Activated T-cell treated with anti-CD3 and anti-CD28 coated beads, Interleukin-2, amount 50 U/mL, for 24 hours (primary cell): Measurements from ENCODE around the gene KIF5C.

Experiments used
- DNase-seq: peaks from one replicate; pipeline ENCODE4 v3.0.0-alpha.2; 2020
- H3K27ac Mint-ChIP-seq: 2 replicates; pipeline ENCODE4 v1.8.0; 2020; ENCODE audit warnings: mild to moderate bottlenecking, mixed read lengths
- H3K27me3 Mint-ChIP-seq: 2 replicates; pipeline ENCODE4 v1.8.0; 2020; ENCODE audit warnings: mixed read lengths
- H3K36me3 Mint-ChIP-seq: 2 replicates; pipeline ENCODE4 v1.8.0; 2020; ENCODE audit warnings: low read depth, mixed read lengths
- H3K4me1 Mint-ChIP-seq: 2 replicates; pipeline ENCODE4 v1.8.0; 2020; ENCODE audit warnings: low read depth, mixed read lengths
- H3K4me3 Mint-ChIP-seq: 2 replicates; pipeline ENCODE4 v1.8.0; 2020; ENCODE audit warnings: mild to moderate bottlenecking, moderate library complexity, mixed read lengths
- H3K9me3 Mint-ChIP-seq: 2 replicates; pipeline ENCODE4 v1.8.0; 2020; ENCODE audit warnings: mixed read lengths

KIF5C gene

GRCh38 chr2:148988337-148988736 lies 113.3 kb downstream of the KIF5C start:
- DNase-seq: no peak
- H3K27me3 Mint-ChIP-seq: no peaks in the 10 kb centered on the region
- peaks cover 33% of the 10 kb centered on the region for H3K36me3 Mint-ChIP-seq
- no peak overlapping the region for H3K4me3 Mint-ChIP-seq
- no peaks in the 10 kb centered on the region for H3K9me3 Mint-ChIP-seq
- H3K27ac Mint-ChIP-seq: no peak overlapping the region
- peaks cover 4% of the 10 kb centered on the region for H3K4me1 Mint-ChIP-seq

GRCh38 chr2:148989882-148990493 lies 115.0 kb downstream of the KIF5C start:
- no peak for DNase-seq
- Mint-ChIP-seq H3K27me3 (no peaks in the 10 kb centered on the region), H3K9me3 (no peaks in the 10 kb centered on the region), H3K4me3 (no peak overlapping the region), H3K27ac (no peak overlapping the region), H3K36me3 (peaks cover 24% of the 10 kb centered on the region), H3K4me1 (peaks cover 4% of the 10 kb centered on the region)

GRCh38 chr2:148990968-148991367 lies 115.9 kb downstream of the KIF5C start:
- H3K9me3 Mint-ChIP-seq: no peaks in the 10 kb centered on the region
- peaks cover 24% of the 10 kb centered on the region for H3K36me3 Mint-ChIP-seq
- H3K27ac Mint-ChIP-seq: no peak overlapping the region
- no peak overlapping the region for H3K4me3 Mint-ChIP-seq
- no peaks in the 10 kb centered on the region for H3K27me3 Mint-ChIP-seq
- no peak for DNase-seq
- peaks cover 4% of the 10 kb centered on the region for H3K4me1 Mint-ChIP-seq

GRCh38 chr2:148992448-148992847 lies 117.4 kb downstream of the KIF5C start:
- H3K4me3 Mint-ChIP-seq: no peak overlapping the region
- H3K36me3 Mint-ChIP-seq: peaks cover 29% of the 10 kb centered on the region
- no peak overlapping the region for H3K27ac Mint-ChIP-seq
- H3K27me3 Mint-ChIP-seq: no peaks in the 10 kb centered on the region
- DNase-seq: no peak
- H3K9me3 Mint-ChIP-seq: no peaks in the 10 kb centered on the region
- H3K4me1 Mint-ChIP-seq: peaks cover 4% of the 10 kb centered on the region

- DNase-seq: no peak
- no peaks in the 10 kb centered on the region for H3K27me3 Mint-ChIP-seq
- H3K36me3 Mint-ChIP-seq: peaks cover 38% of the 10 kb centered on the region
- no peak overlapping the region for H3K4me3 Mint-ChIP-seq
- H3K27ac Mint-ChIP-seq: no peak overlapping the region
- H3K4me1 Mint-ChIP-seq: peaks cover 4% of the 10 kb centered on the region
- H3K9me3 Mint-ChIP-seq: no peaks in the 10 kb centered on the region
These were observed 118.3 kb downstream of the KIF5C start for GRCh38 chr2:148993351-148993750.

GRCh38 chr2:148994341-148994740 lies 119.3 kb downstream of the KIF5C start:
- Mint-ChIP-seq H3K27ac (no peak overlapping the region), H3K36me3 (peaks cover 38% of the 10 kb centered on the region), H3K4me1 (peaks cover 6% of the 10 kb centered on the region), H3K27me3 (no peaks in the 10 kb centered on the region), H3K4me3 (no peak overlapping the region), H3K9me3 (no peaks in the 10 kb centered on the region)
- no peak for DNase-seq

GRCh38 chr2:148996805-148997204 lies 121.8 kb downstream of the KIF5C start:
- Mint-ChIP-seq H3K27ac (no peak overlapping the region), H3K4me1 (peaks cover 19% of the 10 kb centered on the region), H3K4me3 (no peak overlapping the region), H3K36me3 (peaks cover 34% of the 10 kb centered on the region), H3K9me3 (no peaks in the 10 kb centered on the region), H3K27me3 (no peaks in the 10 kb centered on the region)
- no peak for DNase-seq

GRCh38 chr2:148998165-148998830 lies 123.3 kb downstream of the KIF5C start:
- Mint-ChIP-seq H3K27ac (no peak overlapping the region), H3K36me3 (peaks cover 42% of the 10 kb centered on the region), H3K4me1 (peaks cover 19% of the 10 kb centered on the region)

GRCh38 chr2:148998831-148999200 lies 123.8 kb downstream of the KIF5C start:
- Mint-ChIP-seq H3K36me3 (peaks cover 43% of the 10 kb centered on the region), H3K4me1 (peaks cover 19% of the 10 kb centered on the region), H3K9me3 (no peaks in the 10 kb centered on the region), H3K27ac (no peak overlapping the region), H3K4me3 (no peak overlapping the region), H3K27me3 (no peaks in the 10 kb centered on the region)
- no peak for DNase-seq

More at GRCh38 chr2:148998165-148998830, 123.3 kb downstream of the KIF5C start:
- Mint-ChIP-seq H3K27me3 (no peaks in the 10 kb centered on the region), H3K9me3 (no peaks in the 10 kb centered on the region), H3K4me3 (no peak overlapping the region)
- DNase-seq: no peak

GRCh38 chr2:148999451-148999921 lies 124.5 kb downstream of the KIF5C start:
- Mint-ChIP-seq H3K9me3 (no peaks in the 10 kb centered on the region), H3K27me3 (no peaks in the 10 kb centered on the region), H3K4me1 (peaks cover 19% of the 10 kb centered on the region), H3K36me3 (peaks cover 43% of the 10 kb centered on the region), H3K27ac (no peak overlapping the region), H3K4me3 (no peak overlapping the region)
- DNase-seq: no peak

- Mint-ChIP-seq H3K4me3 (no peak overlapping the region), H3K9me3 (no peaks in the 10 kb centered on the region), H3K36me3 (peaks cover 37% of the 10 kb centered on the region), H3K4me1 (peaks cover 19% of the 10 kb centered on the region), H3K27ac (peak overlapping the region; percentile 22), H3K27me3 (no peaks in the 10 kb centered on the region)
- no peak for DNase-seq
These were observed 125.3 kb downstream of the KIF5C start for GRCh38 chr2:149000158-149000938.

- H3K4me1 Mint-ChIP-seq: peaks cover 19% of the 10 kb centered on the region
- no peaks in the 10 kb centered on the region for H3K9me3 Mint-ChIP-seq
- peaks cover 32% of the 10 kb centered on the region for H3K36me3 Mint-ChIP-seq
- H3K27me3 Mint-ChIP-seq: no peaks in the 10 kb centered on the region
- no peak overlapping the region for H3K27ac Mint-ChIP-seq
- H3K4me3 Mint-ChIP-seq: no peak overlapping the region
- no peak for DNase-seq
These were observed 126.5 kb downstream of the KIF5C start for GRCh38 chr2:149001496-149001895.

GRCh38 chr2:149002378-149002890 lies 127.4 kb downstream of the KIF5C start:
- H3K4me3 Mint-ChIP-seq: no peak overlapping the region
- no peaks in the 10 kb centered on the region for H3K27me3 Mint-ChIP-seq
- no peak overlapping the region for H3K27ac Mint-ChIP-seq
- no peak for DNase-seq
- peaks cover 30% of the 10 kb centered on the region for H3K36me3 Mint-ChIP-seq
- H3K9me3 Mint-ChIP-seq: no peaks in the 10 kb centered on the region
- peaks cover 19% of the 10 kb centered on the region for H3K4me1 Mint-ChIP-seq

GRCh38 chr2:149002891-149003740 lies 128.1 kb downstream of the KIF5C start:
- Mint-ChIP-seq H3K27me3 (no peaks in the 10 kb centered on the region), H3K4me3 (no peak overlapping the region), H3K4me1 (peaks cover 19% of the 10 kb centered on the region), H3K36me3 (peaks cover 23% of the 10 kb centered on the region), H3K9me3 (no peaks in the 10 kb centered on the region), H3K27ac (no peak overlapping the region)
- no peak for DNase-seq
